K562 (cell line): Measurements from ENCODE around the gene CLEC18A. TPM values are rescaled to one million over a fixed set of nuclear protein-coding genes. Genes with fewer than 3 reads are reported as not detected.

Experiments
- ATAC-seq: fragments of 200-7000 bp; cut with Tn5 transposase; 3 replicates; pipeline ENCODE4 v1.9.1; 2020; ENCODE audit warnings: moderate library complexity
- BruUV-seq: library from RNA; stranded (reverse); fragments of 400-500 nt; replicated peaks from 2 replicates; lab custom pipeline; 2021; lab: Mats Ljungman, UMichigan
- CTCF ChIA-PET: fragments of 300-600 bp; formaldehyde crosslinking; extraction: SDS; loops from one replicate; lab custom pipeline; 2021; ENCODE audit warnings: low intra/inter-chr PET ratio; lab: Yijun Ruan, JAX
- POLR2A ChIA-PET: fragments of 300-600, 350-650 bp; sonication (Branson Sonifier 250); formaldehyde crosslinking; extraction: SDS; loops from one replicate; lab custom pipeline; 2021; ENCODE audit warnings: antibody characterized with exemption, inconsistent platforms; lab: Yijun Ruan, JAX
- DNase-seq, 4 experiments: peaks; one replicate each; pipeline versions ENCODE4 v3.0.0 to v3.0.0-alpha.2; 2011 to 2018; ENCODE audit warnings: low spot score in 3 of 4, mixed read lengths in 3 of 4; ENCODE audit errors: extremely low read depth in 1 of 4
- FAIRE-seq: peaks from 2 replicates; lab custom pipeline; 2011; peaks lifted over from hg19 to GRCh38; lab: Jason Lieb, UNC
- H2AFZ ChIP-seq: 2 replicates; pipeline ENCODE4 v1.6.0; 2011; ENCODE audit warnings: low read depth, low read length, control low read depth, inconsistent platforms
- H3K27ac ChIP-seq: fragments of 200-600 bp; 3 replicates; pipeline ENCODE4 v1.8.0; 2011; ENCODE audit warnings: low read depth, mild to moderate bottlenecking, control low read depth, inconsistent platforms, low read length, moderate library complexity, mixed read lengths; ENCODE audit errors: extremely low read depth
- H3K27me3 ChIP-seq, 2 experiments: fragments of 300-600 bp in 1 of 2; 2 replicates in 1 of 2; 3 replicates in 1 of 2; pipeline versions ENCODE4 v1.6.0 to v1.8.0; 2011; ENCODE audit warnings: inconsistent platforms in 2 of 2, low read length in 2 of 2, mild to moderate bottlenecking in 1 of 2, mixed read lengths in 1 of 2, moderate library complexity in 1 of 2; ENCODE audit not compliant: control insufficient read depth in 2 of 2, insufficient read depth in 2 of 2
- H3K36me3 ChIP-seq: fragments of 300-600 bp; 3 replicates; pipeline ENCODE4 v1.8.0; 2011; ENCODE audit warnings: mild to moderate bottlenecking, low read length, inconsistent platforms; ENCODE audit not compliant: control insufficient read depth, insufficient read depth
- H3K4me1 ChIP-seq, 2 experiments: fragments of 200-600 bp in 1 of 2; replicated peaks in 1 of 2; 2 replicates in 1 of 2; 3 replicates in 1 of 2; pipeline versions ENCODE4 v1.5.1 to v1.8.0; 2011; ENCODE audit warnings: inconsistent platforms in 2 of 2, low read length in 2 of 2, mild to moderate bottlenecking in 1 of 2, mixed read lengths in 1 of 2, moderate library complexity in 1 of 2; ENCODE audit not compliant: control insufficient read depth in 2 of 2, insufficient read depth in 2 of 2
- H3K4me2 ChIP-seq: 2 replicates; pipeline ENCODE4 v1.6.1; 2011; ENCODE audit warnings: low read length, control low read depth, inconsistent platforms, mixed read lengths; ENCODE audit not compliant: insufficient read depth
- H3K4me3 ChIP-seq: fragments of 200-600 bp; sonication (generic), shearing (Covaris generic); 2 replicates; pipeline ENCODE4 v1.5.1; 2016; ENCODE audit warnings: control low read depth, inconsistent platforms
- H3K79me2 ChIP-seq: fragments of 200-600 bp; 3 replicates; pipeline ENCODE4 v1.8.0; 2011; ENCODE audit warnings: low read length, inconsistent platforms; ENCODE audit not compliant: control insufficient read depth, insufficient read depth
- H3K9ac ChIP-seq, 2 experiments: 2 replicates each; pipeline versions ENCODE4 v1.6.0 to v1.6.1; 2011; ENCODE audit warnings: low read depth in 2 of 2, low read length in 2 of 2, control low read depth in 1 of 2, inconsistent platforms in 1 of 2, mild to moderate bottlenecking in 1 of 2, mixed read lengths in 1 of 2; ENCODE audit not compliant: insufficient read depth in 1 of 2
- H3K9me1 ChIP-seq: one replicate; pipeline ENCODE4 v1.6.0; 2011; ENCODE audit warnings: inconsistent platforms, mild to moderate bottlenecking, low read length, moderate library complexity; ENCODE audit not compliant: control insufficient read depth, insufficient read depth
- H3K9me3 ChIP-seq: replicated peaks from 2 replicates; pipeline ENCODE4 v1.5.1; 2011; ENCODE audit warnings: low read depth, low read length, inconsistent platforms; ENCODE audit not compliant: control insufficient read depth, insufficient read depth
- H4K20me1 ChIP-seq: replicated peaks from 2 replicates; pipeline ENCODE4 v1.6.1; 2011; ENCODE audit warnings: low read length, inconsistent platforms, mixed read lengths; ENCODE audit not compliant: control insufficient read depth, insufficient read depth
- BCL6 ChIP-seq: fragments of 250-450 bp; sonication (Bioruptor Pico); IDR thresholded peaks from 2 replicates; pipeline ENCODE4 v1.4.0; 2020
- FOXA1 ChIP-seq: fragments of 450-650 bp; IDR thresholded peaks from 2 replicates; pipeline ENCODE4 v1.6.1; 2016; ENCODE audit warnings: mild to moderate bottlenecking, borderline replicate concordance
- GTF2A2 ChIP-seq: IDR thresholded peaks from 2 replicates; pipeline ENCODE4 v1.6.1; 2016; ENCODE audit warnings: mild to moderate bottlenecking, missing genetic modification characterization, missing compliant biosample characterization
- HDAC1 ChIP-seq, 2 experiments: fragments of 450-650 bp; IDR thresholded peaks; 2 replicates each; pipeline ENCODE4 v1.6.1; 2016 to 2017; ENCODE audit warnings: inconsistent platforms in 1 of 2, mild to moderate bottlenecking in 1 of 2, moderate library complexity in 1 of 2
- LARP7 ChIP-seq: fragments of 450-650 bp; IDR thresholded peaks from 2 replicates; pipeline ENCODE4 v1.6.1; 2016
- MECOM ChIP-seq: fragments of 250-450 bp; sonication (Bioruptor Pico); IDR thresholded peaks from 2 replicates; pipeline ENCODE4 v1.8.0; 2022; ENCODE audit warnings: inconsistent platforms
- NBN ChIP-seq: fragments of 450-650 bp; IDR thresholded peaks from 2 replicates; pipeline ENCODE4 v1.6.1; 2016; ENCODE audit warnings: low read depth, mild to moderate bottlenecking
- NCOA4 ChIP-seq: fragments of 450-650 bp; IDR thresholded peaks from 2 replicates; pipeline ENCODE4 v1.6.1; 2018; ENCODE audit warnings: mild to moderate bottlenecking; ENCODE audit not compliant: partially characterized antibody
- RBM15 ChIP-seq: fragments of 200-400 bp; formaldehyde crosslinking; IDR thresholded peaks from 2 replicates; pipeline ENCODE4 v1.6.1; 2018; ENCODE audit warnings: mild to moderate bottlenecking, low read length, moderate library complexity; ENCODE audit not compliant: insufficient read depth
- RBM25 ChIP-seq: fragments of 200-400 bp; formaldehyde crosslinking; IDR thresholded peaks from 2 replicates; pipeline ENCODE4 v1.6.1; 2018; ENCODE audit warnings: low read length, low read depth, moderate library complexity; ENCODE audit not compliant: severe bottlenecking
- RNF2 ChIP-seq: sonication (generic); IDR thresholded peaks from 2 replicates; pipeline ENCODE4 v1.6.1; 2016
- TEAD1 ChIP-seq, 2 experiments: fragments of 450-650 bp in 1 of 2; sonication (generic) in 1 of 2; formaldehyde crosslinking; IDR thresholded peaks; 2 replicates each; pipeline versions ENCODE4 v1.4.0 to v1.8.0; 2020 to 2022; ENCODE audit warnings: mild to moderate bottlenecking in 2 of 2, missing genetic modification reagents in 1 of 2
- ZNF232 ChIP-seq: sonication (generic); formaldehyde crosslinking; IDR thresholded peaks from 2 replicates; pipeline ENCODE4 v1.8.0; 2022; ENCODE audit warnings: mild to moderate bottlenecking, missing genetic modification reagents
- ZNF263 ChIP-seq: sonication (generic); formaldehyde crosslinking; IDR thresholded peaks from 2 replicates; pipeline ENCODE4 v1.8.0; 2022; ENCODE audit warnings: mild to moderate bottlenecking, missing genetic modification reagents, borderline replicate concordance
- ZNF644 ChIP-seq: fragments of 200-800 bp; sonication (Bioruptor generic); IDR thresholded peaks from 2 replicates; pipeline ENCODE4 v1.6.1; 2016; ENCODE audit warnings: low read depth, missing genetic modification characterization, missing compliant biosample characterization
- whole genome bisulfite sequencing: fragments of 100-300 bp; shearing (Covaris generic); methylation state at CpG from one replicate; pipeline ENCODE4 v1.1.6; 2016; ENCODE audit warnings: low coverage, mixed read lengths; ENCODE audit not compliant: insufficient coverage; ENCODE audit errors: missing lambda C conversion rate; 5-methylcytosine and 5-hydroxymethylcytosine counted together
- in situ Hi-C: fragments of 300-500 bp; cut with MboI; formaldehyde crosslinking; loops from 4 replicates; pipeline ENCODE4 v1.15.0; 2018; ENCODE audit warnings: inconsistent platforms, mixed read lengths
- intact Hi-C: fragments of 100-400 bp; cut with micrococcal nuclease; formaldehyde crosslinking; loops from 2 replicates; pipeline ENCODE4 v1.14.2; 2022
- polyA plus RNA-seq, 8 experiments: library from polyadenylated mRNA; depleted of rRNA in 4 of 8; stranded (reverse) in 5 of 8; unstranded in 3 of 8; fragments of >200 nt; fragmentation: Nextera tagmentation in 2 of 8; fragmentation: Illumina TruSeq in 1 of 8; extraction: Ambion mirVana in 2 of 8; extraction: Trizol in 1 of 8; gene quantifications; 2 replicates each; pipeline versions ENCODE4 v1.2.1 to v1.2.3, GENCODE V29; 2011 to 2014; ENCODE audit warnings: inconsistent platforms in 1 of 8, missing spikeins in 1 of 8
- total RNA-seq, 7 experiments: library from RNA; depleted of rRNA in 6 of 7; stranded (reverse); fragments of >200 nt in 6 of 7; fragmentation: Illumina TruSeq in 2 of 7; extraction: Trizol in 2 of 7; gene quantifications; 2 replicates each; pipeline versions ENCODE4 v1.2.1 to v1.2.3, GENCODE V29; 2011 to 2021; ENCODE audit warnings: low replicate concordance in 1 of 7
- TF ChIP-seq, protein P1 (sequence below): fragments of 250-450 bp; sonication (Bioruptor Pico); IDR thresholded peaks from 2 replicates; pipeline ENCODE4 v1.8.0; 2022; ENCODE audit warnings: moderate library complexity, mild to moderate bottlenecking, inconsistent platforms
- TF ChIP-seq, protein P2 (sequence below): sonication (generic); formaldehyde crosslinking; IDR thresholded peaks from 2 replicates; pipeline ENCODE4 v1.8.0; 2022; ENCODE audit warnings: mild to moderate bottlenecking, missing genetic modification reagents
- TF ChIP-seq, protein P3 (sequence below): sonication (generic); formaldehyde crosslinking; IDR thresholded peaks from 2 replicates; pipeline ENCODE4 v1.8.1; 2023; ENCODE audit warnings: mild to moderate bottlenecking, missing genetic modification reagents
- TF ChIP-seq, protein P4 (sequence below): conservative IDR thresholded peaks from 2 replicates; pipeline ENCODE4 v1.6.1; 2011; ENCODE audit warnings: low read depth, mild to moderate bottlenecking, low read length; ENCODE audit not compliant: control insufficient read depth

The CLEC18A gene
- total and polyA plus RNA-seq, 9 of the 15 experiments (the other 6 are each of a cell fraction or from before 2014, with no cell fraction given), result 0.08 to 0.33 (median 0.23) TPM; not detected in 2

DNA sequence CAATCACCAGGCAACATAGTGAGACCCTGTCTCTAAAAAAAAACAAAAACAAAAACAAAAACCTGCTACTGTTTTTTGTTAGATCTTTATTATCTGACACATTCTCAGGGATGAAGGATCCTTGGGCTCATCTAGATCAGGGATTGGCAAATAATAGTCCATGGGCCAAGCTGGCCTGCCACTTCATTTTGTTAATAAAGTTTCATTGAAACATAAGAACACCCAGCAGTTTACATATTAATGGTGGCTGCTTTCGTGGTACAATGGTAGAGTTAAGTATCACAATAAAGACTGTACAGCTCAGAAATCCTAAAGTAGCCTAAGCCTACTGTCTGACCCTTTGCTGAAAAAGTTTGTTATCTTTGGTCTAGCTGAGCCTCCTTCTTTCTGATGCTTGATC, 32.9 kb upstream of the CLEC18A start (continued):
- TF ChIP-seq, protein P1, sequence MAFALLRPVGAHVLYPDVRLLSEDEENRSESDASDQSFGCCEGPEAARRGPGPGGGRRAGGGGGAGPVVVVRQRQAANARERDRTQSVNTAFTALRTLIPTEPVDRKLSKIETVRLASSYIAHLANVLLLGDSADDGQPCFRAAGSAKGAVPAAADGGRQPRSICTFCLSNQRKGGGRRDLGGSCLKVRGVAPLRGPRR, result no peak

DNA sequence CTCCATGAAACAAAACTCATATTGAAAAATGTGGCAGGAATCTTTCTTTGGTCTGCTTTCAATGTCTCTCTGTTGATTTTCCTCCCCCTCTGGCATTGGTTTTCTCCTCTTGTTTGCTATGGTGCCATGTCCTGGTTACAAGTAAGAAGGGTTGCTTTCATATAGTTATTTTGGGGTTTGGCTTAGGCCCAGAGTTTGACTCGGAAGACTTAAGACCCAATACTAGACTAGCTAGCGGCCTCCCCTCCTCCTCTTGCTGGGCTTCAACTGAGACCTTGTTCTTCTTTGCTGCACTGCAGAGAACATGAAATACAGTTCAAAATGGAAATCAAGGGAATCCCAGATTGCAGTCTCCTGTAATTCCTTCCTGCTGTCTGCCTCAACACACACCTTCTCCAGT, 30.0 kb upstream of the CLEC18A start:
- TF ChIP-seq HDAC1 (IDR thresholded peaks at IDR 0.05) (no peak), GTF2A2 (no peak), NBN (no peak), ZNF232 (no peak), TEAD1 (CRISPR knock-in tag; IDR thresholded peaks at IDR 0.05) (no peak), ZNF644 (tag) (no peak), RBM15 (no peak), LARP7 (no peak), RNF2 (no peak), MECOM (CRISPR knock-in tag) (no peak), ZNF263 (CRISPR knock-in tag) (no peak), RBM25 (no peak), NCOA4 (no peak), FOXA1 (no peak), BCL6 (CRISPR knock-in tag) (no peak)
- TF ChIP-seq, protein P2, sequence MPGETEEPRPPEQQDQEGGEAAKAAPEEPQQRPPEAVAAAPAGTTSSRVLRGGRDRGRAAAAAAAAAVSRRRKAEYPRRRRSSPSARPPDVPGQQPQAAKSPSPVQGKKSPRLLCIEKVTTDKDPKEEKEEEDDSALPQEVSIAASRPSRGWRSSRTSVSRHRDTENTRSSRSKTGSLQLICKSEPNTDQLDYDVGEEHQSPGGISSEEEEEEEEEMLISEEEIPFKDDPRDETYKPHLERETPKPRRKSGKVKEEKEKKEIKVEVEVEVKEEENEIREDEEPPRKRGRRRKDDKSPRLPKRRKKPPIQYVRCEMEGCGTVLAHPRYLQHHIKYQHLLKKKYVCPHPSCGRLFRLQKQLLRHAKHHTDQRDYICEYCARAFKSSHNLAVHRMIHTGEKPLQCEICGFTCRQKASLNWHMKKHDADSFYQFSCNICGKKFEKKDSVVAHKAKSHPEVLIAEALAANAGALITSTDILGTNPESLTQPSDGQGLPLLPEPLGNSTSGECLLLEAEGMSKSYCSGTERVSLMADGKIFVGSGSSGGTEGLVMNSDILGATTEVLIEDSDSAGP, result no peak
- TF ChIP-seq, protein P3, sequence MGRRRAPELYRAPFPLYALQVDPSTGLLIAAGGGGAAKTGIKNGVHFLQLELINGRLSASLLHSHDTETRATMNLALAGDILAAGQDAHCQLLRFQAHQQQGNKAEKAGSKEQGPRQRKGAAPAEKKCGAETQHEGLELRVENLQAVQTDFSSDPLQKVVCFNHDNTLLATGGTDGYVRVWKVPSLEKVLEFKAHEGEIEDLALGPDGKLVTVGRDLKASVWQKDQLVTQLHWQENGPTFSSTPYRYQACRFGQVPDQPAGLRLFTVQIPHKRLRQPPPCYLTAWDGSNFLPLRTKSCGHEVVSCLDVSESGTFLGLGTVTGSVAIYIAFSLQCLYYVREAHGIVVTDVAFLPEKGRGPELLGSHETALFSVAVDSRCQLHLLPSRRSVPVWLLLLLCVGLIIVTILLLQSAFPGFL (CRISPR knock-in tag), result no peak
- TF ChIP-seq, protein P4, sequence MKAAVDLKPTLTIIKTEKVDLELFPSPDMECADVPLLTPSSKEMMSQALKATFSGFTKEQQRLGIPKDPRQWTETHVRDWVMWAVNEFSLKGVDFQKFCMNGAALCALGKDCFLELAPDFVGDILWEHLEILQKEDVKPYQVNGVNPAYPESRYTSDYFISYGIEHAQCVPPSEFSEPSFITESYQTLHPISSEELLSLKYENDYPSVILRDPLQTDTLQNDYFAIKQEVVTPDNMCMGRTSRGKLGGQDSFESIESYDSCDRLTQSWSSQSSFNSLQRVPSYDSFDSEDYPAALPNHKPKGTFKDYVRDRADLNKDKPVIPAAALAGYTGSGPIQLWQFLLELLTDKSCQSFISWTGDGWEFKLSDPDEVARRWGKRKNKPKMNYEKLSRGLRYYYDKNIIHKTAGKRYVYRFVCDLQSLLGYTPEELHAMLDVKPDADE, result no peak
- H3K9me3 ChIP-seq, result no peaks in the 10 kb centered on the region
- ATAC-seq (no peak), FAIRE-seq (no peak), DNase-seq (no peak)
- no peaks in the 10 kb centered on the region; the same call in 2 of the 3 replicates for H3K36me3 ChIP-seq
- no peak overlapping the region for H3K4me3 ChIP-seq
- H3K9me1 ChIP-seq, result no peaks in the 10 kb centered on the region
- no peaks in the 10 kb centered on the region for H3K4me1 ChIP-seq
- intact Hi-C loops, result no loop called here
- in situ Hi-C loops, result no loop called here
- no peaks in the 10 kb centered on the region for H3K27me3 ChIP-seq
- H3K9ac ChIP-seq, result no peak overlapping the region
- H3K79me2 ChIP-seq, result no peaks in the 10 kb centered on the region
- H4K20me1 ChIP-seq, result no peaks in the 10 kb centered on the region; the same call in 1 of the 2 replicates
- no peak overlapping the region for H3K4me2 ChIP-seq
- no TSS peak for BruUV-seq
- ChIA-PET CTCF (no interaction called here), POLR2A (interaction anchor here (0.6 kb wide), 1 partner anchor 21 kb away, joined by 3 read pairs; no protein-coding TSS in a partner anchor)
- H2AFZ ChIP-seq, result no peak overlapping the region
- H3K27ac ChIP-seq, result no peak overlapping the region
- 54% methylated on average over 2 of the region's 2 CpGs for WGBS
